ENCODE results near the gene FAM53A.

- TF ChIP-seq SUZ12 (IDR thresholded peaks at IDR 0.05) (no peak), SP1 (IDR thresholded peaks at IDR 0.05) (no peak), HDGF (IDR thresholded peaks at IDR 0.05; ENCODE audit: borderline replicate concordance) (no peak), FOXM1 (IDR thresholded peaks at IDR 0.05; ENCODE audit: borderline replicate concordance) (no peak), PKNOX1 (IDR thresholded peaks at IDR 0.05) (no peak), BHLHE40 (IDR thresholded peaks at IDR 0.05; ENCODE audit: borderline replicate concordance) (no peak), TARDBP (IDR thresholded peaks at IDR 0.05) (no peak), ELF4 (IDR thresholded peaks at IDR 0.05) (no peak), FOXK2 (IDR thresholded peaks at IDR 0.05) (no peak)
Measured at GRCh38 chr4:1619151-1619672, 64.9 kb downstream of the FAM53A start.
